HepG2 (cell line): Measurements from ENCODE around the gene RFTN1.
"Not testable (repeated sequence)": the region's sequence is repeated elsewhere in the genome, so short reads cannot be mapped to it uniquely, and the experiment has no call there.

Source experiments
- NR3C1 ChIP-seq: sonication (generic); formaldehyde crosslinking; IDR thresholded peaks from 2 replicates; pipeline ENCODE4 v1.4.0; 2020; ENCODE audit warnings: missing genetic modification reagents
- TF ChIP-seq, protein P1 (sequence below): sonication (generic); formaldehyde crosslinking; IDR thresholded peaks from 2 replicates; pipeline ENCODE4 v1.5.0; 2020; ENCODE audit warnings: mild to moderate bottlenecking, missing genetic modification reagents, moderate library complexity

- not testable (repeated sequence) for TF ChIP-seq NR3C1 (CRISPR knock-in tag)
- TF ChIP-seq, protein P1, sequence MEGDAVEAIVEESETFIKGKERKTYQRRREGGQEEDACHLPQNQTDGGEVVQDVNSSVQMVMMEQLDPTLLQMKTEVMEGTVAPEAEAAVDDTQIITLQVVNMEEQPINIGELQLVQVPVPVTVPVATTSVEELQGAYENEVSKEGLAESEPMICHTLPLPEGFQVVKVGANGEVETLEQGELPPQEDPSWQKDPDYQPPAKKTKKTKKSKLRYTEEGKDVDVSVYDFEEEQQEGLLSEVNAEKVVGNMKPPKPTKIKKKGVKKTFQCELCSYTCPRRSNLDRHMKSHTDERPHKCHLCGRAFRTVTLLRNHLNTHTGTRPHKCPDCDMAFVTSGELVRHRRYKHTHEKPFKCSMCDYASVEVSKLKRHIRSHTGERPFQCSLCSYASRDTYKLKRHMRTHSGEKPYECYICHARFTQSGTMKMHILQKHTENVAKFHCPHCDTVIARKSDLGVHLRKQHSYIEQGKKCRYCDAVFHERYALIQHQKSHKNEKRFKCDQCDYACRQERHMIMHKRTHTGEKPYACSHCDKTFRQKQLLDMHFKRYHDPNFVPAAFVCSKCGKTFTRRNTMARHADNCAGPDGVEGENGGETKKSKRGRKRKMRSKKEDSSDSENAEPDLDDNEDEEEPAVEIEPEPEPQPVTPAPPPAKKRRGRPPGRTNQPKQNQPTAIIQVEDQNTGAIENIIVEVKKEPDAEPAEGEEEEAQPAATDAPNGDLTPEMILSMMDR (CRISPR knock-in tag), result not testable (repeated sequence)
Observed at GRCh38 chr3:16489326-16490061, 24.0 kb downstream of the RFTN1 start.
